ENCODE data around the gene CCDC116.

GRCh38 chr22:21672107-21672629 is 39.6 kb downstream of the CCDC116 start:
- TF ChIP-seq CTCF (IDR thresholded peaks at IDR 0.05; ENCODE audit: poor library complexity) (no peak), EZH2 (IDR thresholded peaks at IDR 0.05; ENCODE audit: borderline replicate concordance) (no peak), EZH2phosphoT487 (IDR thresholded peaks at IDR 0.05; ENCODE audit: low read depth, severe bottlenecking, unreplicated experiment) (no peak)

All from hepatocyte (in vitro differentiated cells).